Astrocyte (in vitro differentiated cells and primary cell): ENCODE measurements around the gene ACAP3. TPM values are rescaled to one million over a fixed set of nuclear protein-coding genes. Genes with fewer than 3 reads are reported as not detected.

Experiments
- DNase-seq: peaks from one replicate; pipeline ENCODE4 v3.0.0-alpha.2; 2010; ENCODE audit warnings: low read depth
- FAIRE-seq: peaks from 2 replicates; lab custom pipeline; 2011; peaks lifted over from hg19 to GRCh38; lab: Jason Lieb, UNC
- H2AFZ ChIP-seq: 2 replicates; pipeline ENCODE4 v1.6.0; 2012; ENCODE audit warnings: low read depth, low read length, inconsistent platforms
- H3K27ac ChIP-seq: 2 replicates; pipeline ENCODE4 v1.5.1; 2011; ENCODE audit warnings: low read depth, low read length, inconsistent platforms
- H3K27me3 ChIP-seq: 2 replicates; pipeline ENCODE4 v1.6.0; 2011; ENCODE audit warnings: low read length, inconsistent platforms; ENCODE audit not compliant: insufficient read depth
- H3K36me3 ChIP-seq: 2 replicates; pipeline ENCODE4 v1.5.1; 2011; ENCODE audit warnings: low read length, inconsistent platforms; ENCODE audit not compliant: insufficient read depth
- H3K4me1 ChIP-seq: 2 replicates; pipeline ENCODE4 v1.5.1; 2011; ENCODE audit warnings: low read length, inconsistent platforms; ENCODE audit not compliant: insufficient read depth
- H3K4me2 ChIP-seq: 2 replicates; pipeline ENCODE4 v1.6.0; 2012; ENCODE audit warnings: low read length, inconsistent platforms
- H3K4me3 ChIP-seq: 2 replicates; pipeline ENCODE4 v1.5.1; 2011; ENCODE audit warnings: low read depth, mild to moderate bottlenecking, low read length, inconsistent platforms; ENCODE audit not compliant: insufficient read depth
- H3K79me2 ChIP-seq: 2 replicates; pipeline ENCODE4 v1.6.0; 2012; ENCODE audit warnings: mild to moderate bottlenecking, low read length, inconsistent platforms; ENCODE audit not compliant: insufficient read depth
- H3K9ac ChIP-seq: 2 replicates; pipeline ENCODE4 v1.6.0; 2012; ENCODE audit warnings: mild to moderate bottlenecking, low read length, inconsistent platforms
- H3K9me3 ChIP-seq: 2 replicates; pipeline ENCODE4 v1.5.1; 2012; ENCODE audit warnings: low read depth, mild to moderate bottlenecking, low read length, inconsistent platforms; ENCODE audit not compliant: insufficient read depth
- H4K20me1 ChIP-seq: 2 replicates; pipeline ENCODE4 v1.6.0; 2012; ENCODE audit warnings: low read length, inconsistent platforms; ENCODE audit not compliant: insufficient read depth
- H3K27ac Mint-ChIP-seq: one replicate; pipeline ENCODE4 v1.8.0; 2021; ENCODE audit warnings: mild to moderate bottlenecking, mixed read lengths; ENCODE audit not compliant: unreplicated experiment
- H3K27me3 Mint-ChIP-seq: one replicate; pipeline ENCODE4 v1.8.0; 2021; ENCODE audit warnings: low read depth, mixed read lengths; ENCODE audit not compliant: unreplicated experiment
- H3K36me3 Mint-ChIP-seq: one replicate; pipeline ENCODE4 v1.8.0; 2021; ENCODE audit warnings: low read depth, mixed read lengths; ENCODE audit not compliant: unreplicated experiment
- H3K4me1 Mint-ChIP-seq: one replicate; pipeline ENCODE4 v1.8.0; 2021; ENCODE audit warnings: low read depth, mixed read lengths; ENCODE audit not compliant: unreplicated experiment
- H3K4me3 Mint-ChIP-seq: one replicate; pipeline ENCODE4 v1.8.0; 2021; ENCODE audit warnings: mild to moderate bottlenecking, moderate library complexity, mixed read lengths; ENCODE audit not compliant: unreplicated experiment
- H3K9me3 Mint-ChIP-seq: one replicate; pipeline ENCODE4 v1.8.0; 2021; ENCODE audit warnings: mild to moderate bottlenecking, mixed read lengths; ENCODE audit not compliant: unreplicated experiment
- EZH2 ChIP-seq: IDR thresholded peaks from 2 replicates; pipeline ENCODE4 v1.6.1; 2012; ENCODE audit warnings: mild to moderate bottlenecking, low read length, inconsistent platforms; ENCODE audit not compliant: insufficient read depth
- total RNA-seq: library from RNA; stranded (reverse); gene quantifications from 2 replicates; pipeline ENCODE4 v1.2.1, GENCODE V29; 2021
- TF ChIP-seq, protein P1 (sequence below): IDR thresholded peaks from 2 replicates; pipeline ENCODE4 v1.5.1; 2011; ENCODE audit warnings: low read depth, mild to moderate bottlenecking, inconsistent platforms, low read length, moderate library complexity; ENCODE audit not compliant: insufficient read depth

The ACAP3 gene
- total RNA-seq, 1 donor from 2014 or later = 64.0 TPM

DNA sequence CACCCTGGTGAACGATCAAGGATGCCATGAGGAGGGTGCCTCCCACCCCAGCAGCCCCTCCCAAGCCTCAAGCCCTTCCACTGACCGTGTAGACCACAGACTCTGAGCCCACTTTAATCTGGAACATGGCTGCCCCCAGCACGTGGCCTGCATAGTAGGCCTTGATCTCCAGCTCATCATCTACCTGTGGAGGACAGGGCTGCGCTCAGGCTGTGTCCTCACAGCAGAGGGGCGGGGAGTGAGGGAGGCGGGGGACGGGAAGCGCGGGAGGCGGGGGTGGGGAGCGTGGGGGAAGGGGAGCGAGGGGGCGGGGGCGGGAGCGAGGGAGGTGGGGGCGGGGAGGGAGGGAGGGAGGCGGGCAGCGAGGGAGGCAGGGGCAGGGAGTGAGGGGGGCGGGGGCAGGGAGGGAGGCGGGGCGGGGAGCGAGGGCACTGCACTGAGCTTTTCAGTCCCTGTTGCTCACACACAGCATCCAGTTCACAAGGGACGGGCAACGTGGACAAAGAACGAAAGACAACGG is 7.8 kb upstream of the ACAP3 start:
- no peak overlapping the region for H3K4me3 ChIP-seq
- no peak overlapping the region for H3K27ac ChIP-seq
- Mint-ChIP-seq H3K4me3 (no peak overlapping the region), H3K4me1 (peaks cover 14% of the 10 kb centered on the region), H3K36me3 (peaks cover 14% of the 10 kb centered on the region), H3K27me3 (no peaks in the 10 kb centered on the region), H3K27ac (no peak overlapping the region), H3K9me3 (no peaks in the 10 kb centered on the region)
- no peak overlapping the region for H2AFZ ChIP-seq
- H3K4me1 ChIP-seq = peaks cover 12% of the 10 kb centered on the region
- DNase-seq = no peak
- no peaks in the 10 kb centered on the region for H3K9me3 ChIP-seq
- TF ChIP-seq, protein P1, sequence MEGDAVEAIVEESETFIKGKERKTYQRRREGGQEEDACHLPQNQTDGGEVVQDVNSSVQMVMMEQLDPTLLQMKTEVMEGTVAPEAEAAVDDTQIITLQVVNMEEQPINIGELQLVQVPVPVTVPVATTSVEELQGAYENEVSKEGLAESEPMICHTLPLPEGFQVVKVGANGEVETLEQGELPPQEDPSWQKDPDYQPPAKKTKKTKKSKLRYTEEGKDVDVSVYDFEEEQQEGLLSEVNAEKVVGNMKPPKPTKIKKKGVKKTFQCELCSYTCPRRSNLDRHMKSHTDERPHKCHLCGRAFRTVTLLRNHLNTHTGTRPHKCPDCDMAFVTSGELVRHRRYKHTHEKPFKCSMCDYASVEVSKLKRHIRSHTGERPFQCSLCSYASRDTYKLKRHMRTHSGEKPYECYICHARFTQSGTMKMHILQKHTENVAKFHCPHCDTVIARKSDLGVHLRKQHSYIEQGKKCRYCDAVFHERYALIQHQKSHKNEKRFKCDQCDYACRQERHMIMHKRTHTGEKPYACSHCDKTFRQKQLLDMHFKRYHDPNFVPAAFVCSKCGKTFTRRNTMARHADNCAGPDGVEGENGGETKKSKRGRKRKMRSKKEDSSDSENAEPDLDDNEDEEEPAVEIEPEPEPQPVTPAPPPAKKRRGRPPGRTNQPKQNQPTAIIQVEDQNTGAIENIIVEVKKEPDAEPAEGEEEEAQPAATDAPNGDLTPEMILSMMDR = no peak
- no peak for TF ChIP-seq EZH2
- no peak overlapping the region for H3K4me2 ChIP-seq
- peaks cover 14% of the 10 kb centered on the region for H3K36me3 ChIP-seq
- no peak for FAIRE-seq
- H3K79me2 ChIP-seq = peaks cover 60% of the 10 kb centered on the region
- no peaks in the 10 kb centered on the region for H3K27me3 ChIP-seq
- H3K9ac ChIP-seq = no peak overlapping the region
- peaks cover 78% of the 10 kb centered on the region for H4K20me1 ChIP-seq

DNA sequence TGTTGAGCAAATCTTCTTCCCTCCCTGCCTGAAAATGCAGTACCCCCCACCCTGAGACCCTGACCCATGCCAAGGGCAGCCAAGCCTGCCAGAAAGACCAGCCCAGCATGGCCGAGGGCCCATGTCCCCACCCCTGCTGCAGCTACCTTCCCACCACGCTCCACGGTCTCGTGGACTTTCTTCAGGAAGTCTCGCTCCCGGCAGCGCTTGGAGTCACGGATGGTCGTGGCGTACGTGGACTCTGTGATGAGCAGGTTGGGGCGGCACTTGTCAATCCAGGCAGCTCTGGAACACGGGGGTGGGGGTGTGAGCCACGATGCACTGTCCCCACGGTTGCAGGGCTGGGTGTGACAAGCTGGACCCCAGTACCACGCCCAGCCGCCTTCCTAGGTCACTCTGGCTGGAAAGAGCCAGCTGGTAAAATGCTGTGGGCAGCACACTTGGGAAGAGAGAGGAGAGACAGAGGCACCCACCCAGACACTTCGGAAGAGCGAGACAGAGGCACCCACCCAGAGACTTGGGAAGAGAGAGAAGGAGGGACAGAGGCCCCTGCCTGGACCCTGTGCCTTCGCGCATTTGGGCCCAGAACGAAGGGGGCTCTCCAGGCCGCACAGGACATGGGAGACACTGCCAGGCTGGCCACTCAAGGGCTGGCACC is 7.1 kb upstream of the ACAP3 start:
- H3K4me3 Mint-ChIP-seq = no peak overlapping the region

More for the DNA sequence above, 7.1 kb upstream of the ACAP3 start:
- no peaks in the 10 kb centered on the region for H3K9me3 Mint-ChIP-seq
- H3K4me2 ChIP-seq = no peak overlapping the region
- no peaks in the 10 kb centered on the region for H3K27me3 Mint-ChIP-seq
- H3K27me3 ChIP-seq = no peaks in the 10 kb centered on the region
- H3K9me3 ChIP-seq = no peaks in the 10 kb centered on the region
- H3K4me1 Mint-ChIP-seq = peaks cover 14% of the 10 kb centered on the region
- TF ChIP-seq, protein P1 = no peak
- no peak for TF ChIP-seq EZH2
- peaks cover 59% of the 10 kb centered on the region for H3K79me2 ChIP-seq
- H4K20me1 ChIP-seq = peaks cover 78% of the 10 kb centered on the region
- H3K9ac ChIP-seq = no peak overlapping the region
- H3K4me1 ChIP-seq = peaks cover 12% of the 10 kb centered on the region
- H3K27ac ChIP-seq = no peak overlapping the region
- peaks cover 14% of the 10 kb centered on the region for H3K36me3 ChIP-seq
- DNase-seq = no peak
- H3K4me3 ChIP-seq = no peak overlapping the region
- H2AFZ ChIP-seq = no peak overlapping the region
- H3K27ac Mint-ChIP-seq = peak overlapping the region; percentile 75
- FAIRE-seq = no peak
- peaks cover 14% of the 10 kb centered on the region for H3K36me3 Mint-ChIP-seq
